ENCODE results near the gene AXL.

The AXL gene

GRCh38 chr19:41248895-41249294, 29.9 kb downstream of the AXL start:
- no peak for TF ChIP-seq SIN3A (IDR thresholded peaks at IDR 0.05; ENCODE audit: borderline replicate concordance, insufficient read depth, low read length)
- TF ChIP-seq REST (IDR thresholded peaks at IDR 0.05; ENCODE audit: insufficient read depth in 1 of 2, low read depth in 2 of 2, low read length in 2 of 2), result no peak
- TF ChIP-seq POLR2AphosphoS5 (IDR thresholded peaks at IDR 0.05; ENCODE audit: low read depth, low read length), result no peak
- no peak for TF ChIP-seq FOXP2 (optimal IDR thresholded peaks at IDR 0.05; ENCODE audit: borderline replicate concordance, extremely low read depth, extremely low read length, insufficient read depth)

- TF ChIP-seq POLR2AphosphoS5 (IDR thresholded peaks at IDR 0.05; ENCODE audit: low read depth, low read length) (no peak), FOXP2 (optimal IDR thresholded peaks at IDR 0.05; ENCODE audit: borderline replicate concordance, extremely low read depth, extremely low read length, insufficient read depth) (no peak), SIN3A (IDR thresholded peaks at IDR 0.05; ENCODE audit: borderline replicate concordance, insufficient read depth, low read length) (no peak), TAF1 (IDR thresholded peaks at IDR 0.05; ENCODE audit: borderline replicate concordance, insufficient read depth, low read length) (no peak), REST (IDR thresholded peaks at IDR 0.05; ENCODE audit: insufficient read depth in 1 of 2, low read depth in 2 of 2, low read length in 2 of 2) (no peak)
These were observed 30.8 kb downstream of the AXL start for GRCh38 chr19:41249707-41250423.

- TF ChIP-seq POLR2AphosphoS5 (IDR thresholded peaks at IDR 0.05; ENCODE audit: low read depth, low read length), result no peak
- TF ChIP-seq TAF1 (IDR thresholded peaks at IDR 0.05; ENCODE audit: borderline replicate concordance, insufficient read depth, low read length), result no peak
- no peak for TF ChIP-seq REST (IDR thresholded peaks at IDR 0.05; ENCODE audit: insufficient read depth in 1 of 2, low read depth in 2 of 2, low read length in 2 of 2)
- TF ChIP-seq SIN3A (IDR thresholded peaks at IDR 0.05; ENCODE audit: borderline replicate concordance, insufficient read depth, low read length), result no peak
- TF ChIP-seq FOXP2 (optimal IDR thresholded peaks at IDR 0.05; ENCODE audit: borderline replicate concordance, extremely low read depth, extremely low read length, insufficient read depth), result no peak
These were observed 34.6 kb downstream of the AXL start for GRCh38 chr19:41253660-41254059.

- TF ChIP-seq TAF1 (IDR thresholded peaks at IDR 0.05; ENCODE audit: borderline replicate concordance, insufficient read depth, low read length) (no peak), REST (IDR thresholded peaks at IDR 0.05; ENCODE audit: insufficient read depth in 1 of 2, low read depth in 2 of 2, low read length in 2 of 2) (no peak), POLR2AphosphoS5 (IDR thresholded peaks at IDR 0.05; ENCODE audit: low read depth, low read length) (no peak), SIN3A (IDR thresholded peaks at IDR 0.05; ENCODE audit: borderline replicate concordance, insufficient read depth, low read length) (no peak), FOXP2 (optimal IDR thresholded peaks at IDR 0.05; ENCODE audit: borderline replicate concordance, extremely low read depth, extremely low read length, insufficient read depth) (no peak)
These were observed 36.1 kb downstream of the AXL start for GRCh38 chr19:41255171-41255570.
